Suprapubic skin (tissue), 3 donors: Measurements from ENCODE around the gene NR1H4.

Experiments used
- POLR2A ChIP-seq, 2 donors: fragments of 450-650 bp; IDR thresholded peaks; one replicate each; pipeline ENCODE4 v1.6.1; 2017; ENCODE audit warnings: antibody characterized with exemption in 2 of 2, mild to moderate bottlenecking in 2 of 2, moderate library complexity in 2 of 2
- TF ChIP-seq, protein P1 (sequence below), 2 donors: fragments of 200-600 bp in 1 of 2; fragments of 450-650 bp in 1 of 2; sonication (generic) in 1 of 2; IDR thresholded peaks; one replicate each; pipeline ENCODE4 v1.5.1; 2016 to 2019; ENCODE audit warnings: antibody characterized with exemption in 2 of 2, mild to moderate bottlenecking in 1 of 2, moderate library complexity in 1 of 2

DNA sequence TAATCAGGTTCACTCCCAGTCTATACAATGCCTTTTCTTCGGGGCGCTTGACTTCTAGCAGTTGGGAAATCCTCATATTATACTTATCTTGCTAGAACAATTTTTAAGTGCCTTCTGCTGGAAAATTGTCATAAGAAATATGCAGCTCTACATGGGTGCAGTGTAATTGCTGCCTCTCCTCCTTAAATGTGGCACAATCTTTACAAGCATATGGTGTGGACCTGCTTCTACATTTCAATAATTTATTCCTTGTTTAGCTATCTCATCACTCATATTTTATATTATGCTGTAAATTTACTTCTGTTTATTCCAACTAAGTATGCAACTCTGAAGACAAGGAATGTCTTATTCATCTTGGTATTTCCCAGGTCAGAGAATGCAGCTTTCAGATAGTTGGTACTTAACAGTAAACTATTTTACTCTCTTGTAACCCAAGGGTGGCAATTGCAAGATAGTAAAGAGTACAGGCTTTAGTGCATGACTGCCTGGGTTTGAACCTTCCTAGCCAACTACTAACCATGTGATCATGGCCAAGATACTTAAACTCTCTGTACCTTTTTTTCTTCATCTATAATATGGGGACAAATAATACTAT is 56.2 kb downstream of the NR1H4 start:
- TF ChIP-seq, protein P1, sequence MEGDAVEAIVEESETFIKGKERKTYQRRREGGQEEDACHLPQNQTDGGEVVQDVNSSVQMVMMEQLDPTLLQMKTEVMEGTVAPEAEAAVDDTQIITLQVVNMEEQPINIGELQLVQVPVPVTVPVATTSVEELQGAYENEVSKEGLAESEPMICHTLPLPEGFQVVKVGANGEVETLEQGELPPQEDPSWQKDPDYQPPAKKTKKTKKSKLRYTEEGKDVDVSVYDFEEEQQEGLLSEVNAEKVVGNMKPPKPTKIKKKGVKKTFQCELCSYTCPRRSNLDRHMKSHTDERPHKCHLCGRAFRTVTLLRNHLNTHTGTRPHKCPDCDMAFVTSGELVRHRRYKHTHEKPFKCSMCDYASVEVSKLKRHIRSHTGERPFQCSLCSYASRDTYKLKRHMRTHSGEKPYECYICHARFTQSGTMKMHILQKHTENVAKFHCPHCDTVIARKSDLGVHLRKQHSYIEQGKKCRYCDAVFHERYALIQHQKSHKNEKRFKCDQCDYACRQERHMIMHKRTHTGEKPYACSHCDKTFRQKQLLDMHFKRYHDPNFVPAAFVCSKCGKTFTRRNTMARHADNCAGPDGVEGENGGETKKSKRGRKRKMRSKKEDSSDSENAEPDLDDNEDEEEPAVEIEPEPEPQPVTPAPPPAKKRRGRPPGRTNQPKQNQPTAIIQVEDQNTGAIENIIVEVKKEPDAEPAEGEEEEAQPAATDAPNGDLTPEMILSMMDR (IDR thresholded peaks at IDR 0.05): no peak
- no peak for TF ChIP-seq POLR2A (IDR thresholded peaks at IDR 0.05)
